HL-60 (cell line): ENCODE data around the gene NMT2.

Source experiments
- DNase-seq, 2 experiments: peaks; one replicate each; pipeline ENCODE4 v3.0.0-alpha.2; 2010 to 2020; ENCODE audit warnings: low read depth in 1 of 2, low spot score in 1 of 2
- H3K27ac ChIP-seq: fragments of 250-450 bp; sonication (Bioruptor Pico); replicated peaks from 2 replicates; pipeline ENCODE4 v1.5.1; 2020; ENCODE audit warnings: mild to moderate bottlenecking, moderate library complexity
- H3K27me3 ChIP-seq: fragments of 250-450 bp; sonication (Bioruptor Pico); 2 replicates; pipeline ENCODE4 v1.5.1; 2021; ENCODE audit warnings: mild to moderate bottlenecking, moderate library complexity; ENCODE audit not compliant: insufficient read depth, poor library complexity, severe bottlenecking
- H3K4me3 ChIP-seq: replicated peaks from 2 replicates; pipeline ENCODE4 v1.5.1; 2011; ENCODE audit warnings: mild to moderate bottlenecking, control low read depth, low read length; ENCODE audit not compliant: insufficient read depth
- GABPA ChIP-seq: IDR thresholded peaks from 2 replicates; pipeline ENCODE4 v1.6.1; 2012; ENCODE audit warnings: low read depth
- POLR2AphosphoS5 ChIP-seq: IDR thresholded peaks from 2 replicates; pipeline ENCODE4 v1.6.1; 2012; ENCODE audit warnings: low read depth
- SPI1 ChIP-seq: IDR thresholded peaks from 2 replicates; pipeline ENCODE4 v1.6.1; 2012; ENCODE audit warnings: low read depth, mild to moderate bottlenecking, borderline replicate concordance
- TF ChIP-seq, protein P1 (sequence below): IDR thresholded peaks from one replicate; pipeline ENCODE4 v1.5.1; 2011; ENCODE audit warnings: low read length, control low read depth, inconsistent platforms; ENCODE audit not compliant: insufficient read depth
- TF ChIP-seq, protein P2 (sequence below): IDR thresholded peaks from 2 replicates; pipeline ENCODE4 v1.6.1; 2012; ENCODE audit warnings: low read depth; ENCODE audit not compliant: insufficient replicate concordance

Gene NMT2

DNA sequence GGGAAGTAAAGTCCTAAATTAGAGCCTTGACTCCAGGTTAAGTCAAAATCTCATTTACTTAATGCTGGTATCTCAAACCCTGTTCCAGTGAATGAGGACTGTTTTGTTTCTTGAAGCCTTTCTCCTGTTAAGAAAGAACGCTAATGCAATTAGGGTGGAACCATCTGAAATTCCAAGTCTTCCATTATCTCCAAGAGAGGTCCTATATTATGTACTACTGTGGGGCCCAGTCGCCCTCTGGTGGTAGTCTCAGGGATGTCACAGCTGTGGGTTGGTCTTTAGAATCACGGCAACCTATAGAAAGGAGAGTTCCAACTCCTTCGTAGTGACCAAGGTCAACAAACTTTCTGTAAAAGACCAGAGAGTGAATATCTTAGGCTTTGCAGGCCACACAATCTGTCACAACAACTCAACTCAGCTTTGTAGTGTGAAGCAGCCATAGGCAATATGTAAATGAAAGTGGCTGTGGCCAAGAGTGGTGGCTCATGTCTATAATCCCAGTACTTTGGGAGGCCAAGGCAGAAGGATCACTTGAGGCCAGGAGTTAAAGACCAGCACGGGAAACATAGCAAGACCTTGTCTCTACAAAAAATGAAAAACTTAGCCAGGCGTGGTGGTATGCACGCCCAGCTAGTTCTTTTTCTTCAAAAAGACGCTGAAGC, 62.0 kb downstream of the NMT2 start:
- Histone ChIP-seq H3K4me3 (no peak overlapping the region), H3K27ac (no peak overlapping the region), H3K27me3 (no peaks in the 10 kb centered on the region)
- TF ChIP-seq, protein P1, sequence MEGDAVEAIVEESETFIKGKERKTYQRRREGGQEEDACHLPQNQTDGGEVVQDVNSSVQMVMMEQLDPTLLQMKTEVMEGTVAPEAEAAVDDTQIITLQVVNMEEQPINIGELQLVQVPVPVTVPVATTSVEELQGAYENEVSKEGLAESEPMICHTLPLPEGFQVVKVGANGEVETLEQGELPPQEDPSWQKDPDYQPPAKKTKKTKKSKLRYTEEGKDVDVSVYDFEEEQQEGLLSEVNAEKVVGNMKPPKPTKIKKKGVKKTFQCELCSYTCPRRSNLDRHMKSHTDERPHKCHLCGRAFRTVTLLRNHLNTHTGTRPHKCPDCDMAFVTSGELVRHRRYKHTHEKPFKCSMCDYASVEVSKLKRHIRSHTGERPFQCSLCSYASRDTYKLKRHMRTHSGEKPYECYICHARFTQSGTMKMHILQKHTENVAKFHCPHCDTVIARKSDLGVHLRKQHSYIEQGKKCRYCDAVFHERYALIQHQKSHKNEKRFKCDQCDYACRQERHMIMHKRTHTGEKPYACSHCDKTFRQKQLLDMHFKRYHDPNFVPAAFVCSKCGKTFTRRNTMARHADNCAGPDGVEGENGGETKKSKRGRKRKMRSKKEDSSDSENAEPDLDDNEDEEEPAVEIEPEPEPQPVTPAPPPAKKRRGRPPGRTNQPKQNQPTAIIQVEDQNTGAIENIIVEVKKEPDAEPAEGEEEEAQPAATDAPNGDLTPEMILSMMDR = peak; percentile 46
- no peak for TF ChIP-seq POLR2AphosphoS5
- DNase-seq = peak in 1 of 2 experiments; percentile 38

DNA sequence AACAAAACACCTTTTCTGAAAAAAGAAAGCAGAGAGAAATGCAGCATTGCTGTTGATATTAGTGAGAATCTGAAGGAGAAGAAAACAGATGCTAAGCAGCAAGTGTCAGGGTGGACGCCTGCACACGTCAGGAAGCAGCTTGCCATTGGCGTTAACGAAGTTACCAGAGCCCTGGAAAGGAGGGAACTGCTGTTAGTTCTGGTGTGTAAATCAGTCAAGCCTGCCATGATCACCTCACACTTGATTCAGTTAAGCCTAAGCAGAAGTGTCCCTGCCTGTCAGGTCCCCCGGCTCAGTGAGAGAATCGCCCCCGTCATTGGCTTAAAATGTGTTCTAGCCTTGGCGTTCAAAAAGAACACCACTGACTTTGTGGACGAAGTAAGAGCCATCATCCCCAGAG, 65.0 kb downstream of the NMT2 start:
- no peak for DNase-seq
- TF ChIP-seq, protein P2, sequence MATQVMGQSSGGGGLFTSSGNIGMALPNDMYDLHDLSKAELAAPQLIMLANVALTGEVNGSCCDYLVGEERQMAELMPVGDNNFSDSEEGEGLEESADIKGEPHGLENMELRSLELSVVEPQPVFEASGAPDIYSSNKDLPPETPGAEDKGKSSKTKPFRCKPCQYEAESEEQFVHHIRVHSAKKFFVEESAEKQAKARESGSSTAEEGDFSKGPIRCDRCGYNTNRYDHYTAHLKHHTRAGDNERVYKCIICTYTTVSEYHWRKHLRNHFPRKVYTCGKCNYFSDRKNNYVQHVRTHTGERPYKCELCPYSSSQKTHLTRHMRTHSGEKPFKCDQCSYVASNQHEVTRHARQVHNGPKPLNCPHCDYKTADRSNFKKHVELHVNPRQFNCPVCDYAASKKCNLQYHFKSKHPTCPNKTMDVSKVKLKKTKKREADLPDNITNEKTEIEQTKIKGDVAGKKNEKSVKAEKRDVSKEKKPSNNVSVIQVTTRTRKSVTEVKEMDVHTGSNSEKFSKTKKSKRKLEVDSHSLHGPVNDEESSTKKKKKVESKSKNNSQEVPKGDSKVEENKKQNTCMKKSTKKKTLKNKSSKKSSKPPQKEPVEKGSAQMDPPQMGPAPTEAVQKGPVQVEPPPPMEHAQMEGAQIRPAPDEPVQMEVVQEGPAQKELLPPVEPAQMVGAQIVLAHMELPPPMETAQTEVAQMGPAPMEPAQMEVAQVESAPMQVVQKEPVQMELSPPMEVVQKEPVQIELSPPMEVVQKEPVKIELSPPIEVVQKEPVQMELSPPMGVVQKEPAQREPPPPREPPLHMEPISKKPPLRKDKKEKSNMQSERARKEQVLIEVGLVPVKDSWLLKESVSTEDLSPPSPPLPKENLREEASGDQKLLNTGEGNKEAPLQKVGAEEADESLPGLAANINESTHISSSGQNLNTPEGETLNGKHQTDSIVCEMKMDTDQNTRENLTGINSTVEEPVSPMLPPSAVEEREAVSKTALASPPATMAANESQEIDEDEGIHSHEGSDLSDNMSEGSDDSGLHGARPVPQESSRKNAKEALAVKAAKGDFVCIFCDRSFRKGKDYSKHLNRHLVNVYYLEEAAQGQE = no peak
- TF ChIP-seq POLR2AphosphoS5 = no peak
- no peak for TF ChIP-seq SPI1
- TF ChIP-seq, protein P1 = no peak
- no peak for TF ChIP-seq GABPA
- H3K4me3 ChIP-seq = no peak overlapping the region
- no peak overlapping the region for H3K27ac ChIP-seq
- H3K27me3 ChIP-seq = no peaks in the 10 kb centered on the region

DNA sequence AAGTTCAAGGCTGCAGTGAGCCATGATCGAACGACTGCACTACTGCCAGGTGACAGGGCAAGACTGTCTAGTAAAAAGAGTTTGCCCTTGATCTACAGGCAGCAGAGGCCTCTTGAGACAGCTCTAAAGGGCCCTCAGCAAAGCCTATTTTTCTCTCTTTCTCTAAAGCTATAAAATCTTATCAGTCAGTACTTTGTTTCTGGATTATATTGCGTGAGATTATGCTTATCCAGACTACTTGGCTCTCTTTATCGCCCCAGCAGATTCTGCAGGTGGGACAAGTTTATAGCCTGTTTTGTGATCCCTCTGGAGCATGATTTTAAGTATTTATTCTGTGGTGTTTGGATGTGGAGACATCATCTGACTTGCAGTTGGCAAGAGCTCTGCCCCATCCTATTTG, 68.6 kb downstream of the NMT2 start:
- no peak for DNase-seq
- TF ChIP-seq, protein P1 = no peak
- TF ChIP-seq POLR2AphosphoS5 = no peak
- TF ChIP-seq GABPA = no peak
- TF ChIP-seq SPI1 = no peak
- TF ChIP-seq, protein P2 = no peak
- H3K27me3 ChIP-seq = no peaks in the 10 kb centered on the region
- no peak overlapping the region for H3K4me3 ChIP-seq
- no peak overlapping the region for H3K27ac ChIP-seq
